HL-60/S4 (cell line): ENCODE measurements around the gene AFG1L.
"Not testable (repeated sequence)": the region's sequence is repeated elsewhere in the genome, so short reads cannot be mapped to it uniquely, and the experiment has no call there.

ENCODE experiments used
- in situ Hi-C: fragments of 300-500 bp; cut with MboI; formaldehyde crosslinking; loops from 2 replicates; pipeline ENCODE4 v1.14.3; 2022; ENCODE audit warnings: low sequenced_read_pairs

Gene AFG1L

DNA sequence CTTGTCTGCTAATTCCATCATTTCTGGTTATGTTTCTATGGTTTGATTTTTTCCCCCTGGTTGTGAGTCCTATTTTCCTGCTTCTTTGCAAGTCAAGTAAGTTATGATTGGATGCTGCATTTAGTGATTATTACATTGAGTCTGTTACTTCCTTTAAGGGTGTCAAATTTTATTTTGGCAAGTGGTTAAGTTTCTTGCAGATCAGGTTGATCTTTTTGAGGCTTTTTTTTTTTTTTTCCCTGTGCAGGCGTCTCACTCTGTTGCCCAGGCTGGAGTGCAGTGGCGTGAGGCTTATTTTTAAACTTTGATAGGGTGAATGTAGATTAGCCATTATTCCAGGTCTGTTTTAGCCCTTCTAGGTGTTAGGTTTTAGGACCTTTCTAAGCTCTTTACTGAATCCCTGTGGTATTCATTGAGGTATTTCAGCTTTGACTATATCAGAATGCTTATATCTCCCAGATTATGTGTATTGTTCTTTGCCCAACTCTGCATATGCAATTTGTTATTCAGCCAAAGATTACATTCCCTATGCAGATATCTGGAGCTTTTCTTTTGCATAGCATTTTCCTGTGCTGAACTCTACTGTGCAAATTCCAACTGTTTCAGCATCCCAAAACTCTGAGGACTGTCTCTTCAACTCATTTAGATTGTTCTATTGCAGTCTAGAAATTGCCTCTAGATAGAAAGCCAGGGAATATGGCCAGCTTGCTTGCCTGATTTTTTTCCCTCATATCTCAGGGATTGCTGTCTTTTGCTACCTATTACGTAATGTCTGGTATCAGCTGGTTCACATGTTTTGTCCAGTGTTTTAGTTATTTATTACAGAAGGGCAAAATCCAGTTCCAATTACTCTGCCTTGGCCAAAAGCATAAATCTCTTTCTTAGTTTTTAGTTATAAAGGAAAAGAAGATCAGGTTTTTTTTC, 113.3 kb downstream of the AFG1L start:
- in situ Hi-C loops = no loop called here

DNA sequence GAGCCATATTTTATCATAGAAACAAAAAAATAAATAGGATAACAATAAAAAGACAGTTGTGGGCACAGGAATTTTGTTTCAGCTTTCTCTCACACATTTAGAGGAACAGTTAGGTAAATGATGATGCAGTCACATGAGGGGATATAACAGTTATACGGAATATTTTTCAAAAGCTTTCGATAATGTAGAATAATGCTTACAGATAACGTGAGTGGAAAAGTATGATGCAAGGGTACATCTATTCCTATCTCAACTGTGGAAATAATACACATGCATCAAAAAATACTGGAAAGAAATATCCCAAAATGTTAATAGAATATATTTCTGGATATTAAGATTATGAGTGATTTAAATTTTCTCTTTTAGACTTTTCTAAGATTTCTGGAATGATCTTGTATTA, 114.0 kb downstream of the AFG1L start:
- in situ Hi-C loops = no loop called here

DNA sequence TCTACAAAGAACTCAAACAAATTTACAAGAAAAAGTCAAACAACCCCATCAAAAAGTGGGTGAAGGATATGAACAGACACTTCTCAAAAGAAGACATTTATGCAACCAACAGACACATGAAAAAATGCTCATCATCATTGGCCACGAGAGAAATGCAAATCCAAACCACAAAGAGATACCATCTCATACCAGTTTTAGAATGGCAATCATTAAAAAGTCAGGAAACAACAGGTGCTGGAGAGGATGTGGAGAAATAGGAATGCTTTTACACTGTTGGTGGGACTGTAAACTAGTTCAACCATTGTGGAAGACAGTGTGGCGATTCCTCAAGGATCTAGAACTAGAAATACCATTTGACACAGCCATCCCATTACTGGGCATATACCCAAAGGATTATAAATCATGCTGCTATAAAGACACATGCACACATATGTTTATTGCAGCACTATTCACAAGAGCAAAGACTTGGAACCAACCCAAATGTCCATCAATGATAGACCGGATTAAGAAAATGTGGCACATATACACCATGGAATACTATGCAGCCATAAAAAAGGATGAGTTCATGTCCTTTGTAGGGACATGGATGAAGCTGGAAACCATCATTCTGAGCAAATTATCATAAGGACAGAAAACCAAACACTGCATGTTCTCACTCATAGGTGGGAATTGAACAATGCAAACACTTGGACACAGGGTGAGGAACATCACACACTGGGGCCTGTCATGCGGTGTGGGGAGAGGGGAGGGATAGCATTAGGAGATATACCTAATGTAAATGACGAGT, 121.4 kb downstream of the AFG1L start:
- in situ Hi-C loops = not testable (repeated sequence)

DNA sequence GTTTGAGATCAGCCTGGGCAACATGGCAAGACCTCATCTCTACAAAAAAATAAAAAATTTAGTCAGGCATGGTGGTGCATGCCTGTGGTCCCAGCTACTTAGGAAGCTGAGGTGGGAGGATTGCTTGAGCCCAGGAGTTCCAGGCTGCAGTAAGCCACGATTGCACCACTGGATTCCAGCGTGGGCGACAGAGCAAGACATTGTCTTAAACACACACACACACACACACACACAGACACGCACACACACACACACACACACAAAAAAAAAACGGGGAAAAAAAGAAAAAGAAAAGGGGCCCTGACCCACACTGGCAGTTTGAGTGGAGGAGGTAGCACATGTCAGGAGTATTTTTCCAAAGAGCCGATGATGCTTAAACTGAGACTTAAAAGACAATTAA, 122.2 kb downstream of the AFG1L start:
- in situ Hi-C loops = no loop called here

DNA sequence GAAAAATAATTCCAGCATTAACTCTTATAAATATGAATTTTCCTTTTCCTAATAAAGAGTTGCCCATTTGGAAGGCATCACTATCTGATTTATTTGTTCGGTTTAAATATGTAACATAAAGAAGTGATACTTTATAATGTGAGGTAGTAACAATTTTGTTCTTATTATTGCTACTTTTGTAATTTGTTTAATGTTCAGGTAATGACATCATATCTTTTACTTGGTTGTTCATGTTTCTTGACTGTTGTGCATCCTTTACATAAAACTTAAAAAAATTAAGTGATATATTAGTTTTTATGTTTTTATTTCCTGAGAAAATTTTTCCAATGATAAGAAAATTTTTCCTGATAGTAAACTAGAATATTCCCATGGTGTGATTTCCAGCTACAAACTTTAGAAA, 124.6 kb downstream of the AFG1L start:
- in situ Hi-C loops = no loop called here

DNA sequence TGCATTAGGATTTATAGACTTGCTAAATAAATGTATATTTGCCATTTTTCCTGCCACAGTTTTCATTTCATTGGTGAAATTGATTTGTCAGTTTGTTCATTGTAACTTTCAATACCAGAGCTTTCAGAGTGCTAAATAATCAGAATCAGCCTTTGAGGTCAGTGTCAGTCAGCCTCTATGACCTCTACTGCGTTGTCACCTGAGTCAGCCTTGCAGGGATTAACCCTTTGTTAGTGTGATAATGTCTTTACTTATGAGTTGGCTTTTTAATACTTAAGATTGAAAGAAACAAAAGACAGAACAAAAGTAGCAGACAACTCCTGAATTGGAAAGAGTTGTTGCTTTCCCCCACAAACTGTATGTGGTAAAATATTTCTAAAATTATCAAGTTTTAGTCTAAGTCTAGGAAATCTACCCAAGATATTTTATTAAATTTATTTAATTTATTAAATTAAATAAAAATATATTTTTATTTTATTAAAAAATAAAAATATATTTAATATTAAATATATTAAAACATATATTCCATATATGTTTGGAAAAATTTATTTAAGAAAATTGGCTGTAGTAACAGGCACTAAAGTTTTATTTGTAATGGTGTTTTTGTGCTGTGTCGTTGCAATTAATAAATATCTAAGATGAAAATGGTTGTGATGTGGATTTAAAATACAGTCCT, 125.2 kb downstream of the AFG1L start:
- in situ Hi-C loops = no loop called here

DNA sequence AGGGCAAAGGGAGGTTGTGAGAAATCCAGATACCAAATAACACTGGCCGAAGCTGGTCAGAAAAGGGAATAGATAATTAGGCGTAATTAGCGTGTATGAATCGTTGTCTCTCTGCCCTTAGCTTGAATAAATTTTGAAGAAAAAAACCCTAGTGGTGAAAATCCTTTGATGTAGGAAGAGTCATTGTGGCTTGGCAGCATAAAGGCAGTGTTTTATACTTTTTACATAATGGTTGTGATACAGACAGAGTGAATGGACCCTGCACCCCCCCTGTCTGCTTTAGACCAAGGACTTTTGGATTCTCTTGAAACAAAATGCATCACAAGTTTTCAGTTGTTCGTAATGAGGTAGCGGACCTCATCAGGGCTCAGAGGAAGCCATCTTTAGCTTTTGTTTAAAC, 126.5 kb downstream of the AFG1L start:
- in situ Hi-C loops = no loop called here

DNA sequence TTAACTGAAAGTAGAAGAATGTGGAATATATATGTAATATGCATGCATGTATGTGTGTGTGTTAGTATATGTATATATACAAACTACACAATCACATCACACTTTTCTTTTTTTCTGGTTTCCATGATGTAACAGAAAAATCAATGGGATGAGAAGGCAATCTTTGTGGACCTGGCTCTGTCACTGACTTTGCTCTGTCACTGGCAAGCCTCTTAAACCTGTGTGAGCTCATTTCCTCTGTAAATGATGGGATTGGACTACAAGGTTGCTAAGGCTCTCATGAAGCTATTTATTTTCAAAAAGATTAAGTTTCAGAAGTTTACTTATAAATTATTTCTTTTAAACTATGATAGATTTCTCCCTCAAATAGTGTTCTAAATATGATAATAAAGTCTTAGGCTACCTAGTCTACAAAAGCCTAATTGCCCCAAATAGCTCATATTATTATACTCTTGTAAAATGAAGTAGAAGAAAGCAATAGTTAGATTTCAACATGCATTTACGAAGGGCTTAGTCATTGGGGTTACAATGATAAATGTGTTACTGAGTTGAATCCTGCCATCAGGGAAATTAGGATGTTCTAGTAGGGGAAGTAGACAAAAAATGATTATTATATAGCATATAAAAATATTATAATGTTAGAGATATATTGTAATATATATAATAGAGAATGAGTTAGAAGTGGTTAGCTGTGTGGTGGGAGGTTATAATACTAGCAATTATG, 129.3 kb downstream of the AFG1L start:
- in situ Hi-C loops = no loop called here

DNA sequence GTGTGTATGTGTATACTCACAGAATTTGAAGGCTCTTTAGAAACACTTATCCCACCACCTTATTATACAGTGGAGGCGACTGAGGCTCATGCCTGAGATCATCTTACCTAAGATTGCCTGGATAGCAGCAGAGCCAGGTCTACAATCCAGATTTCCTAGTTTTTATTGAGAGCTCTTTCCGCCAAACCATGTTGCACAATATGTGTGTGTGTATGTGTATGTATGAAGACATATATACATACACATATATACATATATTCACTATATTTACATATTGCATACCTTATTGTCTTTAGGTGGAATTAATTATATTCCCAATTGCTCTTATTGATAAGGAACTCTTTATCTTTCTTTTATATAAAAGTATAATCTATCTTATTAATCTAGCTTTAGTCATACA, 130.6 kb downstream of the AFG1L start:
- in situ Hi-C loops = no loop called here

DNA sequence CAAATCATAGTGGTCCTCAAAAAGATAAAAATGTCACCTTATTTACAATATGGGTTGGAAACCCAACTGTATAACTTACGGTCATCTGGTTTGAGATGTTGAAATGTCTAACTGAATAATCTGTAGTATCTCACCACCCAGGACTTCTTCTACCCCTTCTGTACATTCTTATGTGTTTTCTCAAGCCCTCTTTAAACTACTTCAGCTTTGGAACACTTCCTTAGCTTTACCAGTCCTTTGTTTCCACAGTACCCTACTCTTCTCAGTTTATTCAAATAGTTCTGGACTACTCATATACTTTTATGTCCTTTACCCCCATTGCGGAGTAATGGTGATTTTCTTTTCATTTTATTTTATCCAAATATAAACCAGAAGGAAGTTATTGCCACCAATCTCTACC, 137.3 kb downstream of the AFG1L start:
- in situ Hi-C loops = no loop called here

DNA sequence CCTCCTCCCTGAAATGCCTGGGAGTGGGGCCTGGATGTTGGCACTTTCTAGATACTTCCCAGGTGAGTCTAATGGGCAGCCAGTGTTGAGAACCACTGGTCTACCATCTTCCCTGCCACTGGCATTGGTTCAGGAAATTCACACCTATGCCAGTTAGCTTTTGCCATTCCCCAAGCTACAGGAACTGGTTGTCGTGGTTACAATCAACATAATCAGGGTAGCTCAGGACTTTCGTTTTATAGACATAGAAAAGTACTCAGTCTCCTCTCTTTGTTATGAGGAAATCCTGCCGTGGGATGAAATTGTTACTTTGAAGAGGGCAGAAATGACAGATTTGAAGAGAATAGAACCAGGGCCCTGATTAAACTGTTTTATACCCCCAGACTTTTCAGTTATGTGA, 137.9 kb downstream of the AFG1L start:
- in situ Hi-C loops = no loop called here

DNA sequence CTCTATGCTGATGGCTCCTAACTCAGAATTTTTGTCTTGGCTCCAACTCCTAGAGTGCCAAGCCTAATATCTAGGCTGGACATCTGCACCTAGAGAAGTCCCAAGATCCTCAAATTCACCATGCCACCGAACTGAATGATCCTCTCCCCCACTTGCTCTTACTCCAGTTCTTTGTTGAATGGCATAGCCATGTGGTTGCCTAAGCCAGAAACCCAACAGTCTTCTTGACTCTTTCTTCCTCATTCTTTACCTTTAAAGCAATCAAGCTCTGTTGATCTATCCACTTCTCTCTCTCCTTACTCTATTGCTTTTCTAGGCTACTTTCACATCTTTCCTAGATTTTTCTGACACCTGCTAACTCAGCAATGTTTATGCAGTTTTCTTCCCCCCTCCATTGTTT, 139.4 kb downstream of the AFG1L start:
- in situ Hi-C loops = no loop called here

DNA sequence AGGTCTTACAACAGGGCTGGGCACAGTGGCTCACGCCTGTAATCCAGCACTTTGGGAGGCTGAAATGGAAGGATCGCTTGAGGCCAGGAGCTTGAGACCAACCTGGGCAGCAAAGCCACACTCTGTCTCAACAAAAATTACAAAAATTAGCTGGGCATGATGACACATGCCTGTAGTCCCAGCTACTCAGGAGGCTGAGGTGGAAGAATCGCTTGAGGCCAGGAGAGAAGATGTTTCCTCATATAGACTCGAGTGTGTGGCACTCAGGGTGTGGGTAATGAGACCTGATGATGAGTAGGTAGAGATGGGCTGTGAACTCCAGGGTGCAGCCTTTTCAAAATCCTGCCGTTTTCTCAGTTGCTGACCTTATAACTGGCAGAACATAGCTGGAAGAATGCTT, 140.5 kb downstream of the AFG1L start:
- in situ Hi-C loops = no loop called here

DNA sequence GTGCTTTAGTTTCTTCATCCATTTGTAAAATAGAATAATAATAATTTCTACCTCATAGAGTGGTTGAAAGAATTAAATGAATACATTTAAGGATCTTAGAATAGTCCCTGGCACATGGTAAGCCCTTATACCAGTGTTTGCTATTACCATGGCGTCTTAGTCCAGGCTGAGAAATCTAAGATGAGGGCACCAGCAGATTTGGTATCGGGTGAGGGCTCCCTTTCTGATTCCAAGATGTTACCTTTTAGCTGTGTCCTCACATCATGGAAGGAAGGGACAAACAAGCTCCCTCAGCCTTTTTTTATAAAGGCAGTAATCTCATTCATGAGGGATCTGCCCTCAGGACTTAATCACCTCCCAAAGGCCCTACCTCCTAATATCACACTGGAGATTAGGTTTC, 141.9 kb downstream of the AFG1L start:
- in situ Hi-C loops = no loop called here

DNA sequence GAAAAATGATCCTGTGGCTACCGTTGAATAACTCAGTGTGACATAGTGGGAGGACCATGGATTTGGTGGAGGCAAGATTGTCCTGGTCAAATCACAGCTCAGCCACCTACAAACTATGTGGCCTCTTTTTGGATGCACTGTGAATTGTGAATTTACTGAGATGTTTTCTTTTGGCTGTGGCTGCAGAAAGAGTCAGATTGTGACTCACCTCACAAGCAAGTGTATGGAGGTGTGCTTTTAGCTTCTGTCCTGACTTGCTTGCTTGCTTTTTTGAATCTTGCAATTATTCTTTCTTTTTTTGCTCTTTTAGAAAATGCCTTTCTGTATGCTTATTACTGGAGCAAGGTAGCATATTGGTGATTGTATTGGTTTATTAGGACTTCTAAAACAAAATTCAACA, 143.0 kb downstream of the AFG1L start:
- in situ Hi-C loops = no loop called here

DNA sequence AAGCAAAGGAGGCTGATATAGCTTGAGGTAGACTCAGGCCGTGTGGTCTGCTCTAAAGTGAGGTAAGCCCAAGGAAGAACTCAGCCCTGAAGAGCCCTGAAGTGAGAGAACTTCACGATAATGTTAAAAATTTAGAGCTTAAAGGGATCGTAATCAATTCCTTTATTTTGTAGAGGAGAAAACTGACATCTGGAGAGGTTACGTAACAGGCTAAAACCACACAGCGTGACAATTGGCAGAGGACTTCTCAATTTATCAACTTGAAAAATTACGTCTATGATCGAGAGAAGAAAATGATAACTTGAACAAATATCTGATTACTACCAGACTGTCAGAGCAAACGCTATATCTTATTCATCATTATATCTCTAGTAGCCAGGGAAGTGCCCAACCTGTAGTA, 144.1 kb downstream of the AFG1L start:
- in situ Hi-C loops = no loop called here

DNA sequence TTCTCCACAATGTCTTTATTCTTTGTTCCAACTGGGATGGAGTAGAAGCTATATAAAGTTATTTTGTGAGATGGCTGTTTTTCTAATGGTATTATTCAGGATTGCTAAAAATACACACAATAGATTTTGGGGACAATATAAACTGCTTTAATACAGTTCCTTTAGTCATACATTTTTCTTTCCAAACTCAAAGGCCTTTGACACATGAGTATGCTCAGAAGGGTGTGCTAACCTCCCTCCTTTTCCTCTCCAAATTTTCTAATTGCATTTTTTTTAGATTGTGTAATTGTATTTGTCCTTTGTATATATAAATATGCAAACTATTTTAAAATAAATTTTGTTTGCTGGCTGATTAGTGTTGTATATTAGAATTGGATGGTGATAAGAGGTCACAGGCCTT, 146.3 kb downstream of the AFG1L start:
- in situ Hi-C loops = no loop called here

DNA sequence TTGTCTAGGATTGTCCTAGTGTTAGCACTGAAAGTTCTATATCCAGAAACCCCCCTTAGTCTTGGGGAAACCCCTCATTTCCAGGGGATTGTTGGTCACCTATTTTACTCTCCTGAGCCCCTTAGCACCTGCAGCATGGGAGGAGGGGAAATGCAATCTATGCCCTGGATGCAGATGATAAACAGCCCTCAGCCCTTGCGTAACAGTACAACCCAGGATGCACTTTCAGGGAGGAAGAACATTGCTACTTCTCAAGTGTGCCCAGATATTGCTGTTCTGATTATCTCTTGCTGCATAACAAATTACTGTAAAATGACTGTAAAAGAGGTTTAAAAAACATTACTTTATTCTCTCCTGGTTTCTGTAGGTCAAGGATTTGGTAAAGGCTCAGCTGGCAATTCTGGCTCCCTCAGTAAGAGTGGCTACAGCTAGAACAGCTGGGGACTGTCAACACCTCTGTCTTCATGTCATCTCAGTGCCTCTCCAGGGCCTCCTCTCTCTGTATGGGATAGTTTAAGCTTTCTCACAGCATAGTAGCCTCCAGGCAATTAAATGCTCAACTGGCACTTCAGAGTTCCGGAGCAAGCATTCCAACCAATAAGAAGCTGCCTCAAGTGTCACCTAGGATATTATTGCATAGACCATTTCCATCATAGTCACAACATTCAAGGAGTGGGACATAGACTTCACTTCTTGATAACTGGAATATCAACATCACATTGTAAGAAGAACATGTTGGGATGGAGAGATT, 148.1 kb downstream of the AFG1L start:
- in situ Hi-C loops = no loop called here

DNA sequence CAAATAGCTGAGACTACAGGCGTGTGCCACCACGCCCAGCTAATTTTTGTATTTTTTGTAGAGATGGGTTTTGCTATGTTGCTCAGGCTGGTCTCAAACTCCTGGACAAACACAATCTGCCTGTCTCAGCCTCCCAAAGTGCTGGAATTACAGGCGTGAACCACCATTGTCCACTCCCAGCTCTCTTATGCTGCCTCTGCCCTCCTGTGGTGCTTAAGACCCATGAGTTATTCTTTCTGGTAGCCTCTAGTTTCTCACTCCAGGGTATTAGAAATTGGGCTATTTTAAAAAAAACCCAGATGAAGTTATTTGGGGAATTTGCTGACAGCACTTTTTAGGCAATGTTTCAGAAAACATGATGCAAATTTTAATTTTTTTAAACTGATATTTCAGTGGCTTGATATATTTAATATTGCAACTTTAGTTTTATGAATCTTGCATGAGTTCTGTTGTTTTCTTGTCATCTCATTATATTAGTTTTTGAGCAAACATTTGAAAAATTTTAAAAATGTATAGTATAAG, 151.8 kb downstream of the AFG1L start:
- in situ Hi-C loops = no loop called here

DNA sequence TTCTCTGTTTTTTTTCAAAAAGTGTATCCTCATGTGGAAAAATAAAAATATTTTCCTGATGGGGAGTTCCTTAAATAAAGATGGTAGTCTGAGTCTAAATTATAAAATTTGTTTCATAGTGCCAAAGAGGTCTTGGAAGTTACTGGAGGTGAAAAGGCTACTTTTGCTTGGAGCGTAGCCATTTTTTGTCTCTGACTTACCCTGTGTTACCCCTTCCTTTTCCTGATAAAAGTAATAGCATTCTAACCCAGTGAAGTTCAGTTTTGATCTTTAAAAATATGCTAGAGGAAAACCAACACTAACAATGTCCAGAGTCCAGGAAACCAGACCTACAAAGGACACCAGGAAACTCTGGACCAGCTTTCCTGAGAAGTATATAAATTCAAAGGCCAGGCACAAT, 153.6 kb downstream of the AFG1L start:
- in situ Hi-C loops = no loop called here
